ENCODE results near the gene RNF41.

The RNF41 gene

GRCh38 chr12:56243731-56244181 is 22.0 kb upstream of the RNF41 start:
- no peak for DNase-seq (ENCODE audit: low read depth)

GRCh38 chr12:56242986-56243385 is 21.3 kb upstream of the RNF41 start:
- no peak for DNase-seq (ENCODE audit: low read depth)

GRCh38 chr12:56241424-56242303 is 19.9 kb upstream of the RNF41 start:
- no peak for DNase-seq (ENCODE audit: low read depth)

- DNase-seq (ENCODE audit: low read depth): no peak
These were observed 15.8 kb upstream of the RNF41 start for GRCh38 chr12:56237552-56237951.

GRCh38 chr12:56236985-56237384 is 15.3 kb upstream of the RNF41 start:
- DNase-seq (ENCODE audit: low read depth): no peak

- DNase-seq (ENCODE audit: low read depth): no peak
These were observed 14.4 kb upstream of the RNF41 start for GRCh38 chr12:56236091-56236490.

- no peak for DNase-seq (ENCODE audit: low read depth)
These were observed 13.2 kb upstream of the RNF41 start for GRCh38 chr12:56234746-56235436.

GRCh38 chr12:56231184-56231582 is 9.5 kb upstream of the RNF41 start:
- no peak for DNase-seq (ENCODE audit: low read depth)

GRCh38 chr12:56230432-56231183 is 8.9 kb upstream of the RNF41 start:
- DNase-seq (ENCODE audit: low read depth): no peak

GRCh38 chr12:56229916-56230431 is 8.3 kb upstream of the RNF41 start, which contains the start of gene SLC39A5:
Gene SLC39A5, plus strand, starts transcription at chr12:56230051. Its CDS starts 1,224 bp downstream, at chr12:56231275.
- no peak for DNase-seq (ENCODE audit: low read depth)

GRCh38 chr12:56229082-56229481 is 7.4 kb upstream of the RNF41 start:
- no peak for DNase-seq (ENCODE audit: low read depth)

GRCh38 chr12:56224954-56225353 is 3.2 kb upstream of the RNF41 start:
- no peak for DNase-seq (ENCODE audit: low read depth)

GRCh38 chr12:56224102-56224701 is 2.5 kb upstream of the RNF41 start, which contains the start of gene NABP2:
Gene NABP2, plus strand, starts transcription at chr12:56224342. Its CDS starts 515 bp downstream, at chr12:56224857.
- peak; percentile 88 for DNase-seq (ENCODE audit: low read depth)

- DNase-seq (ENCODE audit: low read depth): no peak
These were observed 1.9 kb upstream of the RNF41 start for GRCh38 chr12:56223571-56224101.

- DNase-seq (ENCODE audit: low read depth): no peak
These were observed 791 bp upstream of the RNF41 start for GRCh38 chr12:56222531-56222895.

- DNase-seq (ENCODE audit: low read depth): no peak
These were observed 428 bp downstream of the RNF41 start for GRCh38 chr12:56221232-56221756.

GRCh38 chr12:56220611-56221231 is 1.0 kb downstream of the RNF41 start:
- no peak for DNase-seq (ENCODE audit: low read depth)

- DNase-seq (ENCODE audit: low read depth): no peak
These were observed 1.9 kb downstream of the RNF41 start for GRCh38 chr12:56219840-56220239.

GRCh38 chr12:56216461-56216860 is 5.3 kb downstream of the RNF41 start:
- no peak for DNase-seq (ENCODE audit: low read depth)

GRCh38 chr12:56213878-56214277 is 7.8 kb downstream of the RNF41 start:
- DNase-seq (ENCODE audit: low read depth): no peak

GRCh38 chr12:56212361-56212760 is 9.4 kb downstream of the RNF41 start:
- no peak for DNase-seq (ENCODE audit: low read depth)

Measured in stimulated activated CD8-positive, alpha-beta memory T cell treated with anti-CD3 and anti-CD28 coated beads, Interleukin-12 subunit alpha, Interleukin-12 subunit beta, amount 100 ng/mL, for 4 hours (primary cell).